Nephron (organoid): Measurements from ENCODE around the gene AMPH.

Source experiments
- H3K27ac Mint-ChIP-seq, 3 experiments: 2 replicates each; pipeline ENCODE4 v1.8.0; 2020; ENCODE audit warnings: mixed read lengths in 3 of 3, mild to moderate bottlenecking in 2 of 3, moderate library complexity in 1 of 3
- H3K27me3 Mint-ChIP-seq: 2 replicates; pipeline ENCODE4 v1.8.0; 2021; ENCODE audit warnings: low read depth, mild to moderate bottlenecking, moderate library complexity, mixed read lengths
- H3K36me3 Mint-ChIP-seq: 2 replicates; pipeline ENCODE4 v1.8.0; 2020; ENCODE audit warnings: low read depth, mixed read lengths
- H3K4me1 Mint-ChIP-seq: 2 replicates; pipeline ENCODE4 v1.8.0; 2020; ENCODE audit warnings: mixed read lengths
- H3K4me3 Mint-ChIP-seq, 3 experiments: 2 replicates each; pipeline ENCODE4 v1.8.0; 2020; ENCODE audit warnings: mild to moderate bottlenecking in 3 of 3, mixed read lengths in 3 of 3, moderate library complexity in 2 of 3
- H3K9me3 Mint-ChIP-seq: 2 replicates; pipeline ENCODE4 v1.8.0; 2020; ENCODE audit warnings: mixed read lengths
- CTCF ChIP-seq, 3 experiments: fragments of 200-600 bp; sonication (generic); IDR thresholded peaks; one replicate each; pipeline ENCODE4 v1.5.0; 2021; ENCODE audit warnings: antibody characterized with exemption in 3 of 3; ENCODE audit not compliant: unreplicated experiment in 3 of 3

The AMPH gene

GRCh38 chr7:38507384-38507783 is 123.8 kb downstream of the AMPH start:
- Mint-ChIP-seq H3K27me3 (peaks cover 4% of the 10 kb centered on the region), H3K4me3 (no peak overlapping the region), H3K9me3 (no peaks in the 10 kb centered on the region), H3K4me1 (peaks cover 10% of the 10 kb centered on the region), H3K27ac (no peak overlapping the region), H3K36me3 (no peaks in the 10 kb centered on the region)
- TF ChIP-seq CTCF (IDR thresholded peaks at IDR 0.05; ENCODE audit: unreplicated experiment in 3 of 3): no peak

GRCh38 chr7:38506756-38507155 is 124.4 kb downstream of the AMPH start:
- no peaks in the 10 kb centered on the region for H3K9me3 Mint-ChIP-seq
- no peak for TF ChIP-seq CTCF (IDR thresholded peaks at IDR 0.05; ENCODE audit: unreplicated experiment in 3 of 3)
- H3K27me3 Mint-ChIP-seq: peaks cover 4% of the 10 kb centered on the region
- H3K4me1 Mint-ChIP-seq: peaks cover 10% of the 10 kb centered on the region
- no peak overlapping the region for H3K27ac Mint-ChIP-seq
- H3K36me3 Mint-ChIP-seq: no peaks in the 10 kb centered on the region
- no peak overlapping the region for H3K4me3 Mint-ChIP-seq

- TF ChIP-seq CTCF (IDR thresholded peaks at IDR 0.05; ENCODE audit: unreplicated experiment in 3 of 3): no peak
- peaks cover 10% of the 10 kb centered on the region for H3K4me1 Mint-ChIP-seq
- H3K36me3 Mint-ChIP-seq: no peaks in the 10 kb centered on the region
- peaks cover 4% of the 10 kb centered on the region for H3K27me3 Mint-ChIP-seq
- H3K4me3 Mint-ChIP-seq: no peak overlapping the region
- H3K9me3 Mint-ChIP-seq: no peaks in the 10 kb centered on the region
- no peak overlapping the region for H3K27ac Mint-ChIP-seq
These were observed 125.2 kb downstream of the AMPH start for GRCh38 chr7:38506004-38506403.

- Mint-ChIP-seq H3K27me3 (peaks cover 4% of the 10 kb centered on the region), H3K27ac (no peak overlapping the region)
These were observed 126.5 kb downstream of the AMPH start for GRCh38 chr7:38504684-38505083.

GRCh38 chr7:38502848-38503247 is 128.3 kb downstream of the AMPH start:
- no peak for TF ChIP-seq CTCF (IDR thresholded peaks at IDR 0.05; ENCODE audit: unreplicated experiment in 3 of 3)
- Mint-ChIP-seq H3K36me3 (no peaks in the 10 kb centered on the region), H3K27me3 (peaks cover 4% of the 10 kb centered on the region), H3K9me3 (no peaks in the 10 kb centered on the region), H3K4me1 (peaks cover 10% of the 10 kb centered on the region), H3K4me3 (no peak overlapping the region), H3K27ac (no peak overlapping the region)

More at GRCh38 chr7:38504684-38505083, 126.5 kb downstream of the AMPH start:
- Mint-ChIP-seq H3K4me3 (no peak overlapping the region), H3K9me3 (no peaks in the 10 kb centered on the region), H3K4me1 (peaks cover 10% of the 10 kb centered on the region), H3K36me3 (no peaks in the 10 kb centered on the region)
- TF ChIP-seq CTCF (IDR thresholded peaks at IDR 0.05; ENCODE audit: unreplicated experiment in 3 of 3): no peak

- peaks cover 4% of the 10 kb centered on the region for H3K27me3 Mint-ChIP-seq
These were observed 128.9 kb downstream of the AMPH start for GRCh38 chr7:38502289-38502688.

More at GRCh38 chr7:38502289-38502688, 128.9 kb downstream of the AMPH start:
- no peak overlapping the region for H3K4me3 Mint-ChIP-seq
- peaks cover 6% of the 10 kb centered on the region for H3K4me1 Mint-ChIP-seq
- H3K27ac Mint-ChIP-seq: no peak overlapping the region
- no peaks in the 10 kb centered on the region for H3K36me3 Mint-ChIP-seq
- H3K9me3 Mint-ChIP-seq: no peaks in the 10 kb centered on the region
- TF ChIP-seq CTCF (IDR thresholded peaks at IDR 0.05; ENCODE audit: unreplicated experiment in 3 of 3): no peak
